HEK293 (cell line): ENCODE results near the gene SDHAF1.

Experiments
- BCL11A ChIP-seq: fragments of 450-650 bp; formaldehyde crosslinking; IDR thresholded peaks from 2 replicates; pipeline ENCODE4 v1.5.1; 2016; ENCODE audit warnings: low read depth, missing biosample characterization, missing genetic modification characterization
- GLIS1 ChIP-seq: fragments of 450-650 bp; formaldehyde crosslinking; IDR thresholded peaks from 2 replicates; pipeline ENCODE4 v1.5.1; 2016; ENCODE audit warnings: missing biosample characterization, missing genetic modification characterization
- KLF8 ChIP-seq: fragments of 450-650 bp; formaldehyde crosslinking; IDR thresholded peaks from 2 replicates; pipeline ENCODE4 v1.5.1; 2016; ENCODE audit warnings: missing biosample characterization, missing genetic modification characterization
- OVOL3 ChIP-seq: fragments of 450-650 bp; formaldehyde crosslinking; IDR thresholded peaks from 2 replicates; pipeline ENCODE4 v1.5.1; 2016; ENCODE audit warnings: missing biosample characterization, missing genetic modification characterization
- RBAK ChIP-seq: fragments of 450-650 bp; formaldehyde crosslinking; IDR thresholded peaks from 2 replicates; pipeline ENCODE4 v1.5.1; 2016; ENCODE audit warnings: missing biosample characterization, missing genetic modification characterization
- WT1 ChIP-seq: fragments of 450-650 bp; formaldehyde crosslinking; IDR thresholded peaks from 2 replicates; pipeline ENCODE4 v1.5.1; 2016; ENCODE audit warnings: missing biosample characterization, missing genetic modification characterization
- YY2 ChIP-seq: fragments of 450-650 bp; formaldehyde crosslinking; IDR thresholded peaks from 2 replicates; pipeline ENCODE4 v1.5.1; 2016; ENCODE audit warnings: missing biosample characterization, missing genetic modification characterization
- ZFP69B ChIP-seq: fragments of 450-650 bp; formaldehyde crosslinking; IDR thresholded peaks from 2 replicates; pipeline ENCODE4 v1.5.1; 2016; ENCODE audit warnings: missing biosample characterization, missing genetic modification characterization
- ZNF146 ChIP-seq: fragments of 450-650 bp; formaldehyde crosslinking; IDR thresholded peaks from 2 replicates; pipeline ENCODE4 v1.5.1; 2016; ENCODE audit warnings: missing biosample characterization, missing genetic modification characterization
- ZNF148 ChIP-seq: fragments of 450-650 bp; formaldehyde crosslinking; IDR thresholded peaks from 2 replicates; pipeline ENCODE4 v1.5.0; 2017; ENCODE audit warnings: missing biosample characterization, missing genetic modification characterization, borderline replicate concordance
- ZNF16 ChIP-seq: fragments of 450-650 bp; formaldehyde crosslinking; IDR thresholded peaks from 2 replicates; pipeline ENCODE4 v1.5.1; 2016; ENCODE audit warnings: low read depth, missing biosample characterization, missing genetic modification characterization
- ZNF174 ChIP-seq: fragments of 450-650 bp; formaldehyde crosslinking; IDR thresholded peaks from 2 replicates; pipeline ENCODE4 v1.5.0; 2017; ENCODE audit warnings: missing biosample characterization, mild to moderate bottlenecking, missing genetic modification characterization
- ZNF221 ChIP-seq: fragments of 450-650 bp; formaldehyde crosslinking; IDR thresholded peaks from 2 replicates; pipeline ENCODE4 v1.5.1; 2017; ENCODE audit warnings: missing biosample characterization, missing genetic modification characterization, borderline replicate concordance
- ZNF324 ChIP-seq: fragments of 450-650 bp; formaldehyde crosslinking; IDR thresholded peaks from 2 replicates; pipeline ENCODE4 v1.5.1; 2016; ENCODE audit warnings: missing biosample characterization, missing genetic modification characterization
- ZNF341 ChIP-seq: fragments of 450-650 bp; formaldehyde crosslinking; IDR thresholded peaks from 2 replicates; pipeline ENCODE4; 2016; ENCODE audit warnings: low read depth, missing biosample characterization, missing genetic modification characterization
- ZNF350 ChIP-seq: fragments of 450-650 bp; formaldehyde crosslinking; IDR thresholded peaks from 2 replicates; pipeline ENCODE4 v1.5.0; 2017; ENCODE audit warnings: missing biosample characterization, mild to moderate bottlenecking, missing genetic modification characterization
- ZNF391 ChIP-seq: fragments of 450-650 bp; formaldehyde crosslinking; IDR thresholded peaks from 2 replicates; pipeline ENCODE4 v1.5.1; 2016; ENCODE audit warnings: low read depth, missing biosample characterization, missing genetic modification characterization, borderline replicate concordance
- ZNF548 ChIP-seq: fragments of 450-650 bp; formaldehyde crosslinking; IDR thresholded peaks from 2 replicates; pipeline ENCODE4 v1.5.1; 2016; ENCODE audit warnings: missing biosample characterization, missing genetic modification characterization
- ZNF580 ChIP-seq: fragments of 450-650 bp; formaldehyde crosslinking; IDR thresholded peaks from 2 replicates; pipeline ENCODE4 v1.5.1; 2016; ENCODE audit warnings: missing biosample characterization, missing genetic modification characterization
- ZNF585B ChIP-seq: fragments of 450-650 bp; formaldehyde crosslinking; IDR thresholded peaks from 2 replicates; pipeline ENCODE4 v1.5.1; 2016; ENCODE audit warnings: missing biosample characterization, missing genetic modification characterization
- ZNF704 ChIP-seq: fragments of 450-650 bp; formaldehyde crosslinking; IDR thresholded peaks from 2 replicates; pipeline ENCODE4 v1.5.1; 2016; ENCODE audit warnings: missing biosample characterization, missing genetic modification characterization
- ZNF707 ChIP-seq: fragments of 450-650 bp; formaldehyde crosslinking; IDR thresholded peaks from 2 replicates; pipeline ENCODE4 v1.5.1; 2016; ENCODE audit warnings: missing biosample characterization, missing genetic modification characterization
- ZNF768 ChIP-seq: fragments of 450-650 bp; formaldehyde crosslinking; IDR thresholded peaks from 2 replicates; pipeline ENCODE4 v1.5.1; 2018; ENCODE audit warnings: missing biosample characterization, mild to moderate bottlenecking, missing genetic modification characterization
- ZSCAN30 ChIP-seq: fragments of 450-650 bp; IDR thresholded peaks from 2 replicates; pipeline ENCODE4 v1.5.1; 2018; ENCODE audit warnings: missing biosample characterization, mild to moderate bottlenecking, missing genetic modification characterization, moderate library complexity
- TF ChIP-seq, protein P1 (sequence below): fragments of 450-650 bp; formaldehyde crosslinking; optimal IDR thresholded peaks from 2 replicates; pipeline ENCODE3; 2016; ENCODE audit warnings: missing biosample characterization, mild to moderate bottlenecking, missing genetic modification characterization
- TF ChIP-seq, protein P2 (sequence below): fragments of 450-650 bp; formaldehyde crosslinking; IDR thresholded peaks from 2 replicates; pipeline ENCODE4 v1.5.1; 2016; ENCODE audit warnings: missing biosample characterization, missing genetic modification characterization
- TF ChIP-seq, protein P3 (sequence below): fragments of 450-650 bp; formaldehyde crosslinking; IDR thresholded peaks from 2 replicates; pipeline ENCODE4 v1.5.1; 2016; ENCODE audit warnings: missing biosample characterization, missing genetic modification characterization

SDHAF1 gene

GRCh38 chr19:36014012-36014924 lies 19.3 kb downstream of the SDHAF1 start, which contains the start of gene ALKBH6 (continued):
- TF ChIP-seq ZFP69B = peak; percentile 79; the same call in 1 of the 2 replicates
- peak; percentile 62 for TF ChIP-seq GLIS1
- peak; percentile 85 for TF ChIP-seq ZSCAN30
- TF ChIP-seq, protein P1, sequence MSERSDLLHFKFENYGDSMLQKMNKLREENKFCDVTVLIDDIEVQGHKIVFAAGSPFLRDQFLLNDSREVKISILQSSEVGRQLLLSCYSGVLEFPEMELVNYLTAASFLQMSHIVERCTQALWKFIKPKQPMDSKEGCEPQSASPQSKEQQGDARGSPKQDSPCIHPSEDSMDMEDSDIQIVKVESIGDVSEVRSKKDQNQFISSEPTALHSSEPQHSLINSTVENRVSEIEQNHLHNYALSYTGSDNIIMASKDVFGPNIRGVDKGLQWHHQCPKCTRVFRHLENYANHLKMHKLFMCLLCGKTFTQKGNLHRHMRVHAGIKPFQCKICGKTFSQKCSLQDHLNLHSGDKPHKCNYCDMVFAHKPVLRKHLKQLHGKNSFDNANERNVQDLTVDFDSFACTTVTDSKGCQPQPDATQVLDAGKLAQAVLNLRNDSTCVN (tag by site-specific recombination) = peak; percentile 34
- TF ChIP-seq ZNF146 (tag by site-specific recombination) = no peak; the same call in 1 of the 2 replicates
- TF ChIP-seq ZNF707 (tag by site-specific recombination) = no peak
- TF ChIP-seq ZNF148 (tag by site-specific recombination) = no peak
- peak; percentile 70; the same call in 1 of the 2 replicates for TF ChIP-seq YY2
- TF ChIP-seq RBAK = no peak
- no peak for TF ChIP-seq ZNF221 (tag by site-specific recombination)
- TF ChIP-seq ZNF768 (tag by site-specific recombination) = no peak
- TF ChIP-seq, protein P2, sequence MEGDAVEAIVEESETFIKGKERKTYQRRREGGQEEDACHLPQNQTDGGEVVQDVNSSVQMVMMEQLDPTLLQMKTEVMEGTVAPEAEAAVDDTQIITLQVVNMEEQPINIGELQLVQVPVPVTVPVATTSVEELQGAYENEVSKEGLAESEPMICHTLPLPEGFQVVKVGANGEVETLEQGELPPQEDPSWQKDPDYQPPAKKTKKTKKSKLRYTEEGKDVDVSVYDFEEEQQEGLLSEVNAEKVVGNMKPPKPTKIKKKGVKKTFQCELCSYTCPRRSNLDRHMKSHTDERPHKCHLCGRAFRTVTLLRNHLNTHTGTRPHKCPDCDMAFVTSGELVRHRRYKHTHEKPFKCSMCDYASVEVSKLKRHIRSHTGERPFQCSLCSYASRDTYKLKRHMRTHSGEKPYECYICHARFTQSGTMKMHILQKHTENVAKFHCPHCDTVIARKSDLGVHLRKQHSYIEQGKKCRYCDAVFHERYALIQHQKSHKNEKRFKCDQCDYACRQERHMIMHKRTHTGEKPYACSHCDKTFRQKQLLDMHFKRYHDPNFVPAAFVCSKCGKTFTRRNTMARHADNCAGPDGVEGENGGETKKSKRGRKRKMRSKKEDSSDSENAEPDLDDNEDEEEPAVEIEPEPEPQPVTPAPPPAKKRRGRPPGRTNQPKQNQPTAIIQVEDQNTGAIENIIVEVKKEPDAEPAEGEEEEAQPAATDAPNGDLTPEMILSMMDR (tag by site-specific recombination) = peak; percentile 81
- peak; percentile 88 for TF ChIP-seq KLF8
- TF ChIP-seq WT1 (tag by site-specific recombination) = peak; percentile 50
- TF ChIP-seq BCL11A (tag by site-specific recombination) = peak; percentile 38; the same call in 1 of the 2 replicates
- no peak for TF ChIP-seq ZNF174 (tag by site-specific recombination)
- no peak for TF ChIP-seq ZNF548 (tag by site-specific recombination)
- peak; percentile 61; the same call in 1 of the 2 replicates for TF ChIP-seq ZNF324
- TF ChIP-seq ZNF16 (tag by site-specific recombination) = no peak
- TF ChIP-seq ZNF350 (tag by site-specific recombination) = no peak
- no peak for TF ChIP-seq ZNF704 (tag by site-specific recombination)
- TF ChIP-seq OVOL3 (tag by site-specific recombination) = 0 out of 2 replicates have a peak, but pooled peaks have one; percentile 26
- no peak for TF ChIP-seq ZNF585B (tag by site-specific recombination)
- peak; percentile 77 for TF ChIP-seq ZNF391 (tag by site-specific recombination)
- TF ChIP-seq, protein P3, sequence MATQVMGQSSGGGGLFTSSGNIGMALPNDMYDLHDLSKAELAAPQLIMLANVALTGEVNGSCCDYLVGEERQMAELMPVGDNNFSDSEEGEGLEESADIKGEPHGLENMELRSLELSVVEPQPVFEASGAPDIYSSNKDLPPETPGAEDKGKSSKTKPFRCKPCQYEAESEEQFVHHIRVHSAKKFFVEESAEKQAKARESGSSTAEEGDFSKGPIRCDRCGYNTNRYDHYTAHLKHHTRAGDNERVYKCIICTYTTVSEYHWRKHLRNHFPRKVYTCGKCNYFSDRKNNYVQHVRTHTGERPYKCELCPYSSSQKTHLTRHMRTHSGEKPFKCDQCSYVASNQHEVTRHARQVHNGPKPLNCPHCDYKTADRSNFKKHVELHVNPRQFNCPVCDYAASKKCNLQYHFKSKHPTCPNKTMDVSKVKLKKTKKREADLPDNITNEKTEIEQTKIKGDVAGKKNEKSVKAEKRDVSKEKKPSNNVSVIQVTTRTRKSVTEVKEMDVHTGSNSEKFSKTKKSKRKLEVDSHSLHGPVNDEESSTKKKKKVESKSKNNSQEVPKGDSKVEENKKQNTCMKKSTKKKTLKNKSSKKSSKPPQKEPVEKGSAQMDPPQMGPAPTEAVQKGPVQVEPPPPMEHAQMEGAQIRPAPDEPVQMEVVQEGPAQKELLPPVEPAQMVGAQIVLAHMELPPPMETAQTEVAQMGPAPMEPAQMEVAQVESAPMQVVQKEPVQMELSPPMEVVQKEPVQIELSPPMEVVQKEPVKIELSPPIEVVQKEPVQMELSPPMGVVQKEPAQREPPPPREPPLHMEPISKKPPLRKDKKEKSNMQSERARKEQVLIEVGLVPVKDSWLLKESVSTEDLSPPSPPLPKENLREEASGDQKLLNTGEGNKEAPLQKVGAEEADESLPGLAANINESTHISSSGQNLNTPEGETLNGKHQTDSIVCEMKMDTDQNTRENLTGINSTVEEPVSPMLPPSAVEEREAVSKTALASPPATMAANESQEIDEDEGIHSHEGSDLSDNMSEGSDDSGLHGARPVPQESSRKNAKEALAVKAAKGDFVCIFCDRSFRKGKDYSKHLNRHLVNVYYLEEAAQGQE (tag by site-specific recombination) = peak; percentile 99
- peak; percentile 100 for TF ChIP-seq ZNF341 (tag by site-specific recombination)
- TF ChIP-seq ZNF580 (tag by site-specific recombination) = peak; percentile 64; the same call in 1 of the 2 replicates
